DMS53 (cell line): ENCODE data around the gene ATP2A2.

Experiments used
- DNase-seq: peaks from one replicate; lab custom pipeline; 2025; lab: John Stamatoyannopoulos, UW

Gene ATP2A2

GRCh38 chr12:110262442-110263388 lies 18.3 kb upstream of the ATP2A2 start:
- no peak for DNase-seq

GRCh38 chr12:110266381-110266960 lies 14.6 kb upstream of the ATP2A2 start:
- DNase-seq: no peak

- DNase-seq: peak; percentile 33
These were observed 13.9 kb upstream of the ATP2A2 start for GRCh38 chr12:110266980-110267620.

- DNase-seq: peak; percentile 51
These were observed 11.4 kb upstream of the ATP2A2 start for GRCh38 chr12:110269622-110270124.

GRCh38 chr12:110270125-110270962 lies 10.7 kb upstream of the ATP2A2 start:
- peak; percentile 89 for DNase-seq

- no peak for DNase-seq
These were observed 10.0 kb upstream of the ATP2A2 start for GRCh38 chr12:110271015-110271414.

- DNase-seq: no peak
These were observed 3.4 kb upstream of the ATP2A2 start for GRCh38 chr12:110277530-110278254.

- no peak for DNase-seq
These were observed 2.9 kb upstream of the ATP2A2 start for GRCh38 chr12:110278255-110278536.

- DNase-seq: peak; percentile 64
These were observed 1.3 kb upstream of the ATP2A2 start for GRCh38 chr12:110279566-110280375.

- DNase-seq: peak; percentile 88
These were observed 662 bp upstream of the ATP2A2 start for GRCh38 chr12:110280392-110280778.

GRCh38 chr12:110281549-110282299 lies 677 bp downstream of the ATP2A2 start:
- DNase-seq: peak; percentile 85

GRCh38 chr12:110282300-110282860 lies 1.3 kb downstream of the ATP2A2 start:
- DNase-seq: no peak

GRCh38 chr12:110282956-110283817 lies 2.1 kb downstream of the ATP2A2 start:
- peak; percentile 70 for DNase-seq

GRCh38 chr12:110284597-110284996 lies 3.5 kb downstream of the ATP2A2 start:
- DNase-seq: no peak

- no peak for DNase-seq
These were observed 5.6 kb downstream of the ATP2A2 start for GRCh38 chr12:110286623-110287022.

GRCh38 chr12:110287986-110288385 lies 6.9 kb downstream of the ATP2A2 start:
- DNase-seq: no peak

- no peak for DNase-seq
These were observed 8.1 kb downstream of the ATP2A2 start for GRCh38 chr12:110289044-110289710.

GRCh38 chr12:110289711-110290078 lies 8.6 kb downstream of the ATP2A2 start:
- no peak for DNase-seq
